ENCODE measurements around the gene FAM83G.

GRCh38 chr17:18976201-18976600 lies 28.4 kb downstream of the FAM83G start:
- TF ChIP-seq CTCF (IDR thresholded peaks at IDR 0.05) (no peak), POLR2A (IDR thresholded peaks at IDR 0.05) (no peak)
